Pancreas (tissue), 10 donors: ENCODE results near the gene AURKAIP1. TPM values are rescaled to one million over a fixed set of nuclear protein-coding genes. Genes with fewer than 3 reads are reported as not detected.
A peak's percentile ranks its signal among the peaks of the same experiment; 100 is the strongest.

ENCODE experiments used
- ATAC-seq, 4 donors: fragments of 200-7000 bp; cut with Tn5 transposase; one replicate each; pipeline versions ENCODE4 v1.8.0 to v1.9.1; 2020; ENCODE audit warnings: mild to moderate bottlenecking in 4 of 4, moderate library complexity in 4 of 4
- DNase-seq, 6 donors: peaks; one replicate each; pipeline ENCODE4 v3.0.0-alpha.2; 2020
- FAIRE-seq: peaks from 2 replicates; lab custom pipeline; 2012; peaks lifted over from hg19 to GRCh38; lab: Jason Lieb, UNC
- H3K27ac ChIP-seq, 4 donors: fragments of 200-600 bp; sonication (generic); 1 replicate in 3 of 4; 2 replicates in 1 of 4; pipeline versions ENCODE4 v1.5.0 to v1.8.0; 2020
- H3K27me3 ChIP-seq, 4 donors: fragments of 200-600 bp; one replicate each; pipeline ENCODE4 v1.8.0; 2021
- H3K36me3 ChIP-seq, 3 donors: fragments of 200-600 bp; sonication (generic) in 1 of 3; one replicate each; pipeline versions ENCODE4 v1.5.0 to v1.8.0; 2020 to 2021
- H3K4me1 ChIP-seq, 3 donors: fragments of 200-600 bp; one replicate each; pipeline ENCODE4 v1.8.0; 2021
- H3K4me3 ChIP-seq, 4 donors: fragments of 200-600 bp; sonication (generic) in 2 of 4; one replicate each; pipeline versions ENCODE4 v1.5.0 to v1.8.0; 2020 to 2021
- H3K9me3 ChIP-seq, 4 donors: fragments of 200-600 bp; one replicate each; pipeline ENCODE4 v1.8.0; 2021
- WGBS, 2 donors: extraction: QIAGEN DNeasy Blood & Tissue Kit; methylation state at CpG; one replicate each; pipeline ENCODE4 v1.1.7; 2013; 5-methylcytosine and 5-hydroxymethylcytosine counted together
- intact Hi-C, 3 donors: fragments of 100-400 bp; cut with DNase I; formaldehyde crosslinking; loops; one replicate each; pipeline versions ENCODE4 v1.11.1 to v1.14.2; 2022
- polyA plus RNA-seq, 2 donors: library from polyadenylated mRNA; stranded (reverse); fragments of 200-250 nt; gene quantifications; one replicate each; pipeline ENCODE4 v1.2.3, GENCODE V29; 2013
- total RNA-seq, 6 donors: library from RNA; stranded (reverse); fragmentation: NEBNext Ultra II Directional in 4 of 6; extraction: Animal tissue kit (Norgen Biotek cat#: 25700) in 4 of 6; gene quantifications; one replicate each; pipeline versions ENCODE4 v1.2.1 to v1.2.4, GENCODE V29; 2021 to 2023
- TF ChIP-seq, protein P1 (sequence below), 4 donors: fragments of 200-600 bp; sonication (generic) in 3 of 4; IDR thresholded peaks; one replicate each; pipeline versions ENCODE4 v1.5.0 to v1.8.0; 2021; ENCODE audit warnings: antibody characterized with exemption in 4 of 4
- donor health status: healthy with polysubstance abuse.
- donor health status: DM: no; HTN: no; CAD: no; lungs with moderate emphysema.
- donor health status: DM: no; HTN: no; CAD: no.
- donor health status: control.
- donor health status: control.
- donor health status: Bipolar disorder and iron deficiency.
- donor health status: DM: yes; HTN: yes; CAD: no.
- donor health status: DM: no; HTN: no; CAD: no.
- donor health status: DM: no; HTN: no; CAD: no.
- donor health status: DM: yes; HTN: yes; CAD: no.

Gene AURKAIP1
- total and polyA plus RNA-seq, 8 donors = 52.8 to 161 (median 64.9) TPM

DNA sequence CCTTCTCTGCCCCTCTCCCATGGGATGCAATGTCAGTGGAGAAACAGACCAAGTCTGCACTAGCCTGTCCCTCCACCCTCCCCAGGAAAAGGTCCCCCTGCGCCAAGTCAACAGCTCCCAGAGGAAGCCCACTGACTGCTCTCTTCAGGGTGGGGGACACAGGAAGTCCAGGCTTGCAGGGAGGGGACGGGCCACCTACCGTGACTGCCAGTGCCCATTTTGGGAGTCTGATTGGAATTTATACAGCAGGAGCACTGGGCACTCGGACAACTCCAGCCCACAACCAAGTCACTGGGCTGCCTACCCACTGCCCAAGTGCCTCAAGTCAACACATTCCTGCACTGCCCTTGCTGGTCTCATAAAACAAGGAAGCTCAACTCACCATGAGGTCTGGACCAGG lies 18.0 kb upstream of the AURKAIP1 start:
- Histone ChIP-seq H3K36me3 (peaks cover 2 to 80% (median 55%) of the 10 kb centered on the region in 3 donors), H3K27ac (no peak overlapping the region), H3K27me3 (no peaks in the 10 kb centered on the region), H3K9me3 (no peaks in the 10 kb centered on the region), H3K4me3 (no peak overlapping the region), H3K4me1 (peaks cover 2 to 5% (median 5%) of the 10 kb centered on the region in 3 donors)
- intact Hi-C loops = no loop called here
- no peak for ATAC-seq
- TF ChIP-seq, protein P1, sequence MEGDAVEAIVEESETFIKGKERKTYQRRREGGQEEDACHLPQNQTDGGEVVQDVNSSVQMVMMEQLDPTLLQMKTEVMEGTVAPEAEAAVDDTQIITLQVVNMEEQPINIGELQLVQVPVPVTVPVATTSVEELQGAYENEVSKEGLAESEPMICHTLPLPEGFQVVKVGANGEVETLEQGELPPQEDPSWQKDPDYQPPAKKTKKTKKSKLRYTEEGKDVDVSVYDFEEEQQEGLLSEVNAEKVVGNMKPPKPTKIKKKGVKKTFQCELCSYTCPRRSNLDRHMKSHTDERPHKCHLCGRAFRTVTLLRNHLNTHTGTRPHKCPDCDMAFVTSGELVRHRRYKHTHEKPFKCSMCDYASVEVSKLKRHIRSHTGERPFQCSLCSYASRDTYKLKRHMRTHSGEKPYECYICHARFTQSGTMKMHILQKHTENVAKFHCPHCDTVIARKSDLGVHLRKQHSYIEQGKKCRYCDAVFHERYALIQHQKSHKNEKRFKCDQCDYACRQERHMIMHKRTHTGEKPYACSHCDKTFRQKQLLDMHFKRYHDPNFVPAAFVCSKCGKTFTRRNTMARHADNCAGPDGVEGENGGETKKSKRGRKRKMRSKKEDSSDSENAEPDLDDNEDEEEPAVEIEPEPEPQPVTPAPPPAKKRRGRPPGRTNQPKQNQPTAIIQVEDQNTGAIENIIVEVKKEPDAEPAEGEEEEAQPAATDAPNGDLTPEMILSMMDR (IDR thresholded peaks at IDR 0.05) = no peak
- WGBS, 2 donors = 95 to 96% methylated on average over 4 of the region's 4 CpGs
- DNase-seq = peak in 1 of 6 donors; percentile 24
- FAIRE-seq = no peak

DNA sequence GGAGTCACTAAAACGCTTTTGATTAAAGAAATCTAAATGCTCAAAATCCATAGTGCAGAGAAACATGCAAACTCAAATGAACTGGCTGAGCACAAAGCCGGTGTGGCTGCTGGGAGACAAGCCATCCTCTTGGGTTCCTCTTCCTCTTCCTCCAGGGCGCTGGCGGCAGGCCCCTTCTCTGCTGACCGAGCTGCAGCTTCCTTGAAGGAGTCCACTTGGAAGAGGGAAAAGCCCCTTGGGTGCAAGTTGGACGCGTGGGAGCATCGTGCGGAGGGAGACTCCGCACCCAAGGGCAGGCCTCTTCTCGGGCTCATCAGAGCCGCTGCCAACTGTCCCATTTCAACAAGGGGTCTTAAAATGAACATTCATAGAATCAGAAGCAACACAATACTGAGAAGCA lies 16.2 kb upstream of the AURKAIP1 start:
- no peak overlapping the region for H3K4me3 ChIP-seq
- H3K36me3 ChIP-seq = peaks cover 6 to 90% (median 63%) of the 10 kb centered on the region in 3 donors
- FAIRE-seq = no peak
- H3K4me1 ChIP-seq = no peaks in the 10 kb centered on the region
- no peak for ATAC-seq
- TF ChIP-seq, protein P1 (IDR thresholded peaks at IDR 0.05) = no peak
- H3K9me3 ChIP-seq = no peaks in the 10 kb centered on the region
- 90 to 91% methylated on average over 12 of the region's 12 CpGs for WGBS, 2 donors
- DNase-seq = peak in 1 of 6 donors; percentile 20
- H3K27ac ChIP-seq = no peak overlapping the region
- intact Hi-C loops = no loop called here
- H3K27me3 ChIP-seq = no peaks in the 10 kb centered on the region

DNA sequence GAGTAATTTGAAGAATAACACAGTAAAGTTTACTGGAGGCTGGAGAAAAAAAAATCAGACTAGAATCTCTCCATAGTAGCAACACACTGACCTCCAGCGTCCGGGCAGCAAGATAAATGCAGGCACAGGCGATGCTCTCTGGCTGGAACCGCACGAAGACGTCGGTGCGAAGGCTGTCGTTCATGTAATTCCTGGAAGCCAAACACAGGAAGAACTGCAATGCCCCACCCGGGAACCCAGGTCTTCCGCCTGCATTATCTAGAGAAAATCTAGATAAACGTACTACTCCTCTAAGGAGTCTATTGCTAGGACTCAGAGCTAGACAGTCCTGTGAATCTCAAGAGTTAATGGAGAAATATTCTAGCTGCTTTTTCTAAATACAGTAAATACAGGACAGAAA lies 15.7 kb upstream of the AURKAIP1 start:
- H3K27me3 ChIP-seq = no peaks in the 10 kb centered on the region
- peak in 1 of 6 donors; percentile 17 for DNase-seq
- H3K4me1 ChIP-seq = no peaks in the 10 kb centered on the region
- H3K27ac ChIP-seq = no peak overlapping the region
- H3K36me3 ChIP-seq = peaks cover 6 to 95% (median 68%) of the 10 kb centered on the region in 3 donors
- FAIRE-seq = no peak
- 88 to 90% methylated on average over 12 of the region's 12 CpGs for whole genome bisulfite sequencing, 2 donors
- H3K9me3 ChIP-seq = no peaks in the 10 kb centered on the region
- intact Hi-C loops = no loop called here
- no peak for ATAC-seq
- H3K4me3 ChIP-seq = no peak overlapping the region
- TF ChIP-seq, protein P1 (IDR thresholded peaks at IDR 0.05) = no peak

DNA sequence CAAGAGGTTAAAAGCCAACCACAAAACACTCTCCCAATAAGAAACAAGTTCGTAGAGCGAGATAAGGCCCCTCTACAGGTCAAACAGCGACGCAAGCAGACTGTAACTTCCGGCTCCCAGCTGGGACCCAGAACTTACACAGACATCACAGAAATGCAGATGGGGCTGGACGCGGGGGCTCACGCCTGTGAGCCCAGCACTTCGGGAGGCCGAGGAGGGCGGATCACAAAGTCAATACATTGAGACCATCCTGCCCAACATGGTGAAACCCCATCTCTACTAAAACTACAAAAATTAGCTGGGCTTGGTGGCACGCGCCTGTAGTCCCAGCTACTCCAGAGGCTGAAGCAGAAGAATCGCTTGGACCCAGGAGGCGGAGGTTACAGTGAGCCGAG lies 13.1 kb upstream of the AURKAIP1 start:
- 96 to 98% methylated on average over 16 of the region's 16 CpGs for WGBS, 2 donors
- TF ChIP-seq, protein P1 (IDR thresholded peaks at IDR 0.05) = no peak
- FAIRE-seq (no peak), DNase-seq (peak in 1 of 6 donors; percentile 20), ATAC-seq (no peak)
- intact Hi-C loops = no loop called here
- H3K4me1 ChIP-seq = no peaks in the 10 kb centered on the region
- peaks cover 4 to 75% (median 58%) of the 10 kb centered on the region in 3 donors for H3K36me3 ChIP-seq
- H3K4me3 ChIP-seq = no peak overlapping the region
- H3K27me3 ChIP-seq = no peaks in the 10 kb centered on the region
- H3K27ac ChIP-seq = no peak overlapping the region
- H3K9me3 ChIP-seq = no peaks in the 10 kb centered on the region
